HL-60 (cell line): ENCODE results near the gene DDC.

Source experiments
- GABPA ChIP-seq: IDR thresholded peaks from 2 replicates; pipeline ENCODE4 v1.6.1; 2012; ENCODE audit warnings: low read depth
- POLR2AphosphoS5 ChIP-seq: IDR thresholded peaks from 2 replicates; pipeline ENCODE4 v1.6.1; 2012; ENCODE audit warnings: low read depth
- TF ChIP-seq, protein P1 (sequence below): IDR thresholded peaks from one replicate; pipeline ENCODE4 v1.5.1; 2011; ENCODE audit warnings: low read length, control low read depth, inconsistent platforms; ENCODE audit not compliant: insufficient read depth
- TF ChIP-seq, protein P2 (sequence below): IDR thresholded peaks from 2 replicates; pipeline ENCODE4 v1.6.1; 2012; ENCODE audit warnings: low read depth; ENCODE audit not compliant: insufficient replicate concordance

DNA sequence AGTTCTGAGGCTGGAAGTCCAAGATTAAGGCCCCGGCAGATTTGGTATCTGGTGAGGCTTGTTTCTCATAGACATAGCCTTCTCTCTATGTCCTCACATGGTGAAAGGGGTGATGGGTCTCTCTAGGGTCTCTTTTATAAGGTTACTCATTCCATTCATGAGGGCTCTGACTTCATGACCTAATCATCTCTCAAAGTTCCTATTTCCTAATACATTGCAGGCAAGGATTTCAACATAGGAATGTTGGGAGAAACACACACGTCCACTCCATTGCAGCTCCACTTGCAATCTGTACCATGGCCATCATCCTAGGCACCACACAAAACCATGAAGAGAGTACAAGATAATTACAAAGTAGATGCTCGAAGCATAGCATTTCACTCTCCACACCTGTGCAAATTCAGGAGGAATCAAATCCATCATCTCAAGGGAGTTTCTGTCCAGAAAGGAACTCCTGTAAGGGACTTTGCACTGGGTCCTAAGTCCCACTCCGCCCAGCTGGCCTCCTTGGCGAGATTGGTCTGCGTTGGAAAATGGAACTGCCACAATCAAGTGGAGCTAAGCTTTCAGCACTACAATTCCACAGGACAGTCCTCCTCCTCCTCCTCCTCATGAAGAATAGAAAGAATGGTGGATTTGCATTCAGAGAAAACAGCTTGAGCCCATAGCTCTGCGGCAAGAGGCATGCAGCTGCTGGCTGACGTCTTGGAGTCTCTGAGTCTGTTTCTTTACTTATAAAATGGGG, 8.8 kb downstream of the DDC start:
- TF ChIP-seq, protein P1, sequence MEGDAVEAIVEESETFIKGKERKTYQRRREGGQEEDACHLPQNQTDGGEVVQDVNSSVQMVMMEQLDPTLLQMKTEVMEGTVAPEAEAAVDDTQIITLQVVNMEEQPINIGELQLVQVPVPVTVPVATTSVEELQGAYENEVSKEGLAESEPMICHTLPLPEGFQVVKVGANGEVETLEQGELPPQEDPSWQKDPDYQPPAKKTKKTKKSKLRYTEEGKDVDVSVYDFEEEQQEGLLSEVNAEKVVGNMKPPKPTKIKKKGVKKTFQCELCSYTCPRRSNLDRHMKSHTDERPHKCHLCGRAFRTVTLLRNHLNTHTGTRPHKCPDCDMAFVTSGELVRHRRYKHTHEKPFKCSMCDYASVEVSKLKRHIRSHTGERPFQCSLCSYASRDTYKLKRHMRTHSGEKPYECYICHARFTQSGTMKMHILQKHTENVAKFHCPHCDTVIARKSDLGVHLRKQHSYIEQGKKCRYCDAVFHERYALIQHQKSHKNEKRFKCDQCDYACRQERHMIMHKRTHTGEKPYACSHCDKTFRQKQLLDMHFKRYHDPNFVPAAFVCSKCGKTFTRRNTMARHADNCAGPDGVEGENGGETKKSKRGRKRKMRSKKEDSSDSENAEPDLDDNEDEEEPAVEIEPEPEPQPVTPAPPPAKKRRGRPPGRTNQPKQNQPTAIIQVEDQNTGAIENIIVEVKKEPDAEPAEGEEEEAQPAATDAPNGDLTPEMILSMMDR: no peak
- TF ChIP-seq POLR2AphosphoS5 (no peak), GABPA (no peak)
- TF ChIP-seq, protein P2, sequence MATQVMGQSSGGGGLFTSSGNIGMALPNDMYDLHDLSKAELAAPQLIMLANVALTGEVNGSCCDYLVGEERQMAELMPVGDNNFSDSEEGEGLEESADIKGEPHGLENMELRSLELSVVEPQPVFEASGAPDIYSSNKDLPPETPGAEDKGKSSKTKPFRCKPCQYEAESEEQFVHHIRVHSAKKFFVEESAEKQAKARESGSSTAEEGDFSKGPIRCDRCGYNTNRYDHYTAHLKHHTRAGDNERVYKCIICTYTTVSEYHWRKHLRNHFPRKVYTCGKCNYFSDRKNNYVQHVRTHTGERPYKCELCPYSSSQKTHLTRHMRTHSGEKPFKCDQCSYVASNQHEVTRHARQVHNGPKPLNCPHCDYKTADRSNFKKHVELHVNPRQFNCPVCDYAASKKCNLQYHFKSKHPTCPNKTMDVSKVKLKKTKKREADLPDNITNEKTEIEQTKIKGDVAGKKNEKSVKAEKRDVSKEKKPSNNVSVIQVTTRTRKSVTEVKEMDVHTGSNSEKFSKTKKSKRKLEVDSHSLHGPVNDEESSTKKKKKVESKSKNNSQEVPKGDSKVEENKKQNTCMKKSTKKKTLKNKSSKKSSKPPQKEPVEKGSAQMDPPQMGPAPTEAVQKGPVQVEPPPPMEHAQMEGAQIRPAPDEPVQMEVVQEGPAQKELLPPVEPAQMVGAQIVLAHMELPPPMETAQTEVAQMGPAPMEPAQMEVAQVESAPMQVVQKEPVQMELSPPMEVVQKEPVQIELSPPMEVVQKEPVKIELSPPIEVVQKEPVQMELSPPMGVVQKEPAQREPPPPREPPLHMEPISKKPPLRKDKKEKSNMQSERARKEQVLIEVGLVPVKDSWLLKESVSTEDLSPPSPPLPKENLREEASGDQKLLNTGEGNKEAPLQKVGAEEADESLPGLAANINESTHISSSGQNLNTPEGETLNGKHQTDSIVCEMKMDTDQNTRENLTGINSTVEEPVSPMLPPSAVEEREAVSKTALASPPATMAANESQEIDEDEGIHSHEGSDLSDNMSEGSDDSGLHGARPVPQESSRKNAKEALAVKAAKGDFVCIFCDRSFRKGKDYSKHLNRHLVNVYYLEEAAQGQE: no peak
